A549 (cell line): Measurements from ENCODE around the gene ACADM.

ENCODE experiments used
- CBX8 ChIP-seq: fragments of 200-600 bp; sonication (generic); IDR thresholded peaks from 2 replicates; pipeline ENCODE4 v1.6.1; 2016
- CTCF ChIP-seq: fragments of >200 bp; sonication (Bioruptor Twin); formaldehyde crosslinking; IDR thresholded peaks from 3 replicates; pipeline ENCODE4 v1.5.1; 2016
- HDAC2 ChIP-seq: fragments of 200-600 bp; sonication (generic); IDR thresholded peaks from 2 replicates; pipeline ENCODE4 v1.6.1; 2016
- JUNB ChIP-seq: fragments of >200 bp; sonication (Bioruptor Twin); formaldehyde crosslinking; IDR thresholded peaks from 2 replicates; pipeline ENCODE4 v1.6.1; 2016
- MAZ ChIP-seq: fragments of 150-350 bp; IDR thresholded peaks from 2 replicates; pipeline ENCODE4 v1.6.1; 2014; ENCODE audit warnings: antibody characterized with exemption, low read depth, low read length, borderline replicate concordance
- MYC ChIP-seq: IDR thresholded peaks from 2 replicates; pipeline ENCODE4 v1.6.1; 2012; ENCODE audit warnings: mild to moderate bottlenecking, inconsistent platforms, low read length, improper control_type of control experiment, borderline replicate concordance
- POLR2A ChIP-seq: IDR thresholded peaks from 2 replicates; pipeline ENCODE4 v1.6.1; 2012; ENCODE audit warnings: mild to moderate bottlenecking, low read length
- POLR2AphosphoS2 ChIP-seq: conservative IDR thresholded peaks from 2 replicates; pipeline ENCODE4 v1.6.1; 2012; ENCODE audit warnings: low read length, improper control_type of control experiment, inconsistent platforms
- REST ChIP-seq: fragments of 200-600 bp; sonication (generic); IDR thresholded peaks from 2 replicates; pipeline ENCODE4 v1.6.1; 2016; ENCODE audit warnings: antibody characterized with exemption, mild to moderate bottlenecking, moderate library complexity
- RFX5 ChIP-seq: fragments of 450-650 bp; IDR thresholded peaks from 2 replicates; pipeline ENCODE4 v1.7.1; 2014; ENCODE audit warnings: antibody characterized with exemption, mild to moderate bottlenecking, moderate library complexity
- SMC3 ChIP-seq: fragments of >200 bp; sonication (Bioruptor Twin); formaldehyde crosslinking; IDR thresholded peaks from 3 replicates; pipeline ENCODE4 v1.6.1; 2018; ENCODE audit warnings: inconsistent platforms
- ZFP36 ChIP-seq: fragments of 450-650 bp; IDR thresholded peaks from 2 replicates; pipeline ENCODE4 v1.6.1; 2014; ENCODE audit warnings: borderline replicate concordance; ENCODE audit not compliant: partially characterized antibody

GRCh38 chr1:75764057-75764655, 39.6 kb downstream of the ACADM start:
- no peak for TF ChIP-seq POLR2A
- TF ChIP-seq CTCF, result no peak
- no peak for TF ChIP-seq JUNB
- TF ChIP-seq POLR2AphosphoS2, result no peak
- TF ChIP-seq MYC, result no peak
- TF ChIP-seq SMC3, result no peak
- TF ChIP-seq CBX8, result no peak
- TF ChIP-seq MAZ, result no peak
- TF ChIP-seq HDAC2, result no peak
- no peak for TF ChIP-seq RFX5
- no peak for TF ChIP-seq REST
- no peak for TF ChIP-seq ZFP36
